Spleen (tissue), 11 donors: Measurements from ENCODE around the gene MYLK4. TPM values are rescaled to one million over a fixed set of nuclear protein-coding genes. Genes with fewer than 3 reads are reported as not detected.

Source experiments
- DNase-seq: peaks from one replicate; pipeline ENCODE4 v3.0.0-alpha.2; 2020
- H3K27ac ChIP-seq, 8 donors: fragments of 200-600 bp; sonication (generic) in 7 of 8; 1 replicate in 4 of 8; 2 replicates in 4 of 8; pipeline versions ENCODE4 v1.5.0 to v1.8.0; 2016 to 2021; ENCODE audit warnings: inconsistent platforms in 4 of 8, mild to moderate bottlenecking in 4 of 8, moderate library complexity in 1 of 8
- H3K27me3 ChIP-seq, 7 donors: fragments of 200-600 bp; sonication (generic) in 6 of 7; replicated peaks in 1 of 7; 1 replicate in 4 of 7; 2 replicates in 3 of 7; pipeline versions ENCODE4 v1.5.0 to v1.8.0; 2016 to 2021; ENCODE audit warnings: inconsistent platforms in 3 of 7, mild to moderate bottlenecking in 1 of 7
- H3K36me3 ChIP-seq, 6 donors: fragments of 200-600 bp; sonication (generic) in 5 of 6; 1 replicate in 4 of 6; 2 replicates in 2 of 6; pipeline versions ENCODE4 v1.5.0 to v1.8.0; 2016 to 2021; ENCODE audit warnings: inconsistent platforms in 2 of 6
- H3K4me1 ChIP-seq, 6 donors: fragments of 200-600 bp; sonication (generic) in 5 of 6; 1 replicate in 3 of 6; 2 replicates in 3 of 6; pipeline versions ENCODE4 v1.5.0 to v1.8.0; 2016 to 2021; ENCODE audit warnings: inconsistent platforms in 3 of 6
- H3K4me3 ChIP-seq, 8 donors: fragments of 200-600 bp; sonication (generic) in 7 of 8; 1 replicate in 4 of 8; 2 replicates in 4 of 8; pipeline versions ENCODE4 v1.5.0 to v1.8.0; 2016 to 2021; ENCODE audit warnings: inconsistent platforms in 4 of 8, mild to moderate bottlenecking in 4 of 8, moderate library complexity in 2 of 8
- H3K9me3 ChIP-seq, 8 donors: fragments of 200-600 bp; sonication (generic) in 7 of 8; 1 replicate in 4 of 8; 2 replicates in 4 of 8; pipeline versions ENCODE4 v1.5.0 to v1.8.0; 2016 to 2021; ENCODE audit warnings: inconsistent platforms in 4 of 8
- POLR2A ChIP-seq, 3 donors: fragments of 450-650 bp; IDR thresholded peaks; one replicate each; pipeline ENCODE4 v1.5.1; 2017; ENCODE audit warnings: antibody characterized with exemption in 3 of 3, mild to moderate bottlenecking in 1 of 3
- POLR2AphosphoS5 ChIP-seq, 3 donors: sonication (generic); formaldehyde crosslinking; IDR thresholded peaks; one replicate each; pipeline ENCODE4 v1.5.1; 2017; ENCODE audit warnings: antibody characterized with exemption in 3 of 3
- WGBS, 5 donors: extraction: QIAGEN DNeasy Blood & Tissue Kit in 3 of 5; methylation state at CpG; one replicate each; pipeline versions ENCODE4 v1.1.5 to v1.1.7; 2013 to 2018; 5-methylcytosine and 5-hydroxymethylcytosine counted together
- intact Hi-C: fragments of 100-400 bp; cut with DNase I; formaldehyde crosslinking; loops from one replicate; pipeline ENCODE4 v1.15.0; 2023; ENCODE audit warnings: low total_unique reads
- polyA plus RNA-seq, 3 donors: library from polyadenylated mRNA; stranded (reverse); fragments of 200-250 nt; gene quantifications; one replicate each; pipeline ENCODE4 v1.2.1, GENCODE V29; 2013
- total RNA-seq, 7 donors: library from RNA; depleted of rRNA in 3 of 7; stranded (reverse); fragments of >200 nt in 3 of 7; fragmentation: NEBNext Ultra II Directional in 4 of 7; extraction: Animal tissue kit (Norgen Biotek cat#: 25700) in 4 of 7; gene quantifications; one replicate each; pipeline versions ENCODE4 v1.1.0 to v1.2.1, GENCODE V29; 2016 to 2021
- TF ChIP-seq, protein P1 (sequence below), 11 experiments: fragments of 200-600 bp in 7 of 11; fragments of 450-650 bp in 4 of 11; sonication (generic) in 4 of 11; IDR thresholded peaks in 8 of 11; conservative IDR thresholded peaks in 3 of 11; 1 replicate in 7 of 11; 2 replicates in 4 of 11; pipeline versions ENCODE4 v1.4.0 to v1.8.0; 2016 to 2021; ENCODE audit warnings: antibody characterized with exemption in 11 of 11, inconsistent platforms in 4 of 11, mild to moderate bottlenecking in 1 of 11
- donor health status: healthy with polysubstance abuse.
- donor health status: DM: no; HTN: no; CAD: no; lungs with moderate emphysema.
- donor health status: DM: no; HTN: no; CAD: no.
- donor health status: Bipolar disorder and iron deficiency.
- donor health status: healthy.
- donor health status: DM: no; HTN: no; CAD: no.
- donor health status: DM: yes; HTN: yes; CAD: no.

Gene MYLK4
- total and polyA plus RNA-seq, 10 donors = 0.21 to 1.9 (median 0.76) TPM

- Histone ChIP-seq H3K36me3 (no peaks in the 10 kb centered on the region), H3K27ac (peak overlapping the region in 1 of 8 donors; percentile 42), H3K9me3 (peaks cover 0 to 6% (median 0%) of the 10 kb centered on the region in 8 donors), H3K27me3 (no peaks in the 10 kb centered on the region), H3K4me3 (no peak overlapping the region), H3K4me1 (peaks cover 0 to 6% (median 0%) of the 10 kb centered on the region in 6 donors)
- WGBS, 5 donors = 78 to 89% (median 87%) methylated on average over 8 of the region's 8 CpGs
- TF ChIP-seq, protein P1, sequence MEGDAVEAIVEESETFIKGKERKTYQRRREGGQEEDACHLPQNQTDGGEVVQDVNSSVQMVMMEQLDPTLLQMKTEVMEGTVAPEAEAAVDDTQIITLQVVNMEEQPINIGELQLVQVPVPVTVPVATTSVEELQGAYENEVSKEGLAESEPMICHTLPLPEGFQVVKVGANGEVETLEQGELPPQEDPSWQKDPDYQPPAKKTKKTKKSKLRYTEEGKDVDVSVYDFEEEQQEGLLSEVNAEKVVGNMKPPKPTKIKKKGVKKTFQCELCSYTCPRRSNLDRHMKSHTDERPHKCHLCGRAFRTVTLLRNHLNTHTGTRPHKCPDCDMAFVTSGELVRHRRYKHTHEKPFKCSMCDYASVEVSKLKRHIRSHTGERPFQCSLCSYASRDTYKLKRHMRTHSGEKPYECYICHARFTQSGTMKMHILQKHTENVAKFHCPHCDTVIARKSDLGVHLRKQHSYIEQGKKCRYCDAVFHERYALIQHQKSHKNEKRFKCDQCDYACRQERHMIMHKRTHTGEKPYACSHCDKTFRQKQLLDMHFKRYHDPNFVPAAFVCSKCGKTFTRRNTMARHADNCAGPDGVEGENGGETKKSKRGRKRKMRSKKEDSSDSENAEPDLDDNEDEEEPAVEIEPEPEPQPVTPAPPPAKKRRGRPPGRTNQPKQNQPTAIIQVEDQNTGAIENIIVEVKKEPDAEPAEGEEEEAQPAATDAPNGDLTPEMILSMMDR (IDR thresholded peaks at IDR 0.05 in 8 of 11, conservative IDR thresholded peaks at IDR 0.05 in 3 of 11) = no peak
- TF ChIP-seq POLR2A (IDR thresholded peaks at IDR 0.05) (no peak), POLR2AphosphoS5 (IDR thresholded peaks at IDR 0.05) (no peak)
- DNase-seq = no peak
- intact Hi-C loops = no loop called here
Observed at GRCh38 chr6:2725364-2725988, 25.2 kb downstream of the MYLK4 start.

DNA sequence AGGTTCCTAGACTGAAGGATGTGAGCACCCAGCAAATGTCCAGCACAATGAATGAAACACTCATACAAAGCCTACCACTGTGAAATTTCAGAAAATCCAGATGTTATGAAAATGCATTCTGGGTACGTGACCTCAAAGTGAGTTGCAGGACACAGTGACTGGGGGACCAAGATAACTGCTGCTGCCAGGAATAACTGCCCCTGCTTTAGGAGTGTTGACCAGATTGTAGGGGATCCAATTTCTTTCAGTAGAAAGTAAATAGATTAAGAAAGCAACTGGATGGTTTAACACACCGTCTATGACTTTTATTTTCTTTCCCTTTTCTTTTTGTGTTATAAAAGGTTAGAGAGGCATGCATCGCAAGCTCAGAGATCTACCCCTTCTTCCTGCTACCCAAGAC, 29.5 kb downstream of the MYLK4 start:
- H3K36me3 ChIP-seq = no peaks in the 10 kb centered on the region
- DNase-seq = no peak
- WGBS, 5 donors = 86 to 94% (median 90%) methylated on average over 3 of the region's 3 CpGs
- TF ChIP-seq, protein P1 (IDR thresholded peaks at IDR 0.05 in 8 of 11, conservative IDR thresholded peaks at IDR 0.05 in 3 of 11) = no peak
- TF ChIP-seq POLR2AphosphoS5 (IDR thresholded peaks at IDR 0.05) (no peak), POLR2A (IDR thresholded peaks at IDR 0.05) (no peak)
- intact Hi-C loops = no loop called here
- peaks cover 0 to 6% (median 0%) of the 10 kb centered on the region in 8 donors for H3K9me3 ChIP-seq
- no peak overlapping the region for H3K27ac ChIP-seq
- peaks cover 0 to 3% (median 0%) of the 10 kb centered on the region in 6 donors for H3K4me1 ChIP-seq
- no peak overlapping the region for H3K4me3 ChIP-seq
- H3K27me3 ChIP-seq = no peaks in the 10 kb centered on the region

DNA sequence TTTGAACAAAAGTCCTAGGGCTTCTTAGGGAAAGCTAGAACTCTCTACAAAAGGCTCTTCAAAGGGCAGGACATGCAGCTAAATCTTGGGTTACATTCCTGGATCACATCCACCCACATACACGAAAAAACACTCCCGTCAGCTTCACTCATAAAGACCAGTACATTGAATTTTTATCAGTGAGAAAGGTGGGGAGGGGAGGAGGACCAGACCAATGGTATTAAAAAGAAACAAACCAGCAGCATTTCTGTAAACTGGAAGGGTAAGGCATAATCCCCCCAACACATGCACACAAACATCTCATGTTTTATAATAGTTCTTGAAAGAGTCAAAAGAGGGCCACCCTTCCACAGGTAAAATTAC, 31.6 kb downstream of the MYLK4 start:
- DNase-seq = no peak
- WGBS, 5 donors = 38 to 54% (median 43%) methylated on average over 2 of the region's 2 CpGs
- no peaks in the 10 kb centered on the region for H3K36me3 ChIP-seq
- H3K27ac ChIP-seq = no peak overlapping the region
- TF ChIP-seq POLR2AphosphoS5 (IDR thresholded peaks at IDR 0.05) (no peak), POLR2A (IDR thresholded peaks at IDR 0.05) (no peak)
- TF ChIP-seq, protein P1 (IDR thresholded peaks at IDR 0.05 in 8 of 11, conservative IDR thresholded peaks at IDR 0.05 in 3 of 11) = no peak
- H3K4me3 ChIP-seq = no peak overlapping the region
- intact Hi-C loops = no loop called here
- H3K27me3 ChIP-seq = no peaks in the 10 kb centered on the region
- H3K9me3 ChIP-seq = peaks cover 0 to 6% (median 0%) of the 10 kb centered on the region in 8 donors
- H3K4me1 ChIP-seq = no peaks in the 10 kb centered on the region

DNA sequence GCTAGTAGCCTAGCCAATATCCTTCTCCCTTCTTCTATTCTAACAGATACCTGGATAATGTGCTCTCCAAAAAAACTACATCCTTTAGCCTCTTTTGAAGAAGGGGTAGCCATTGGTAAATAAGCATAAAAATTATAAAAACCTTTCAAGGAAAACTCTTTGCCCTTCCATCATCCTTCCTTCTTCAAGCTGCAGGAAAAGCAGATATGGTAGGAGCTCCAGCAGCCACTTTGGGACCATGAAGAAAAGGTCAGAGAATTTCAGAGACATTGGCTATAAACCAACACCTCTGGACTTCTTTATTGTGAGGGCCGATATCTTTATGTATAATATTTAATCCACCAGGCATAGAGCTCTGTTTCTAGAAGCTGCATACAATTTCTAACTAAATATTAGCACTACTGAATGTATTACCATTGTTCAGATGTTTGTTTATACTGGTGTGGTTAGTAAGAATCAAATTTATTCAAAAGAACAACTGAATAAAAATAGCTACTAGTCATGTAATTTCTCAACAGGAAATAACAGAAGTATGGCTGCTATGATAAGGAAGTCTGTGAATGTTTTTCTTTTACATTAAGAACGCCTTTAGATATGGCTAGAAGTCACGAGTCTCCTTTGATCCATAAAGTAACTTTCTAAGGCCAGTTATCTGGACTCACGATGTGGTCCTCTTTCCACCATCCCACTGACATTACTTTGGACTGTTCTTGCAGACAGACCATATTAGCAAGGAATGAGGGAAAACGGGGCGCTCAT, 32.2 kb downstream of the MYLK4 start:
- no peaks in the 10 kb centered on the region for H3K36me3 ChIP-seq
- no peaks in the 10 kb centered on the region for H3K4me1 ChIP-seq
- no peak overlapping the region for H3K4me3 ChIP-seq
- H3K9me3 ChIP-seq = peaks cover 0 to 6% (median 0%) of the 10 kb centered on the region in 8 donors
- 27 to 39% (median 33%) methylated on average over 6 of the region's 6 CpGs for WGBS, 5 donors
- no peaks in the 10 kb centered on the region for H3K27me3 ChIP-seq
- intact Hi-C loops = no loop called here
- no peak for DNase-seq
- H3K27ac ChIP-seq = no peak overlapping the region
- TF ChIP-seq, protein P1 (IDR thresholded peaks at IDR 0.05 in 8 of 11, conservative IDR thresholded peaks at IDR 0.05 in 3 of 11) = no peak
- TF ChIP-seq POLR2A (IDR thresholded peaks at IDR 0.05) (no peak), POLR2AphosphoS5 (IDR thresholded peaks at IDR 0.05) (no peak)
